Mucosa of descending colon (tissue), 3 donors: Measurements from ENCODE around the gene PLCD1. TPM values are rescaled to one million over a fixed set of nuclear protein-coding genes. Genes with fewer than 3 reads are reported as not detected.

Experiments
- ATAC-seq: fragments of 200-7000 bp; cut with Tn5 transposase; one replicate; pipeline ENCODE4 v1.9.1; 2020; ENCODE audit warnings: mild to moderate bottlenecking, moderate library complexity
- DNase-seq, 3 donors: peaks; one replicate each; pipeline ENCODE4 v3.0.0-alpha.2; 2020
- H3K36me3 ChIP-seq: fragments of 200-600 bp; one replicate; pipeline ENCODE4 v1.8.0; 2021; ENCODE audit warnings: low read depth, mild to moderate bottlenecking
- H3K4me1 ChIP-seq: fragments of 200-600 bp; one replicate; pipeline ENCODE4 v1.8.0; 2021; ENCODE audit warnings: low read depth, mild to moderate bottlenecking
- H3K4me3 ChIP-seq: fragments of 200-600 bp; one replicate; pipeline ENCODE4 v1.8.0; 2021; ENCODE audit warnings: mild to moderate bottlenecking
- H3K9me3 ChIP-seq: fragments of 200-600 bp; one replicate; pipeline ENCODE4 v1.8.0; 2021; ENCODE audit warnings: mild to moderate bottlenecking
- CTCF ChIP-seq: fragments of 200-600 bp; IDR thresholded peaks from one replicate; pipeline ENCODE4 v1.8.0; 2022; ENCODE audit warnings: antibody characterized with exemption, mild to moderate bottlenecking
- intact Hi-C, 2 donors: fragments of 100-400 bp; cut with DNase I in 1 of 2; cut with micrococcal nuclease in 1 of 2; formaldehyde crosslinking; loops; one replicate each; pipeline versions ENCODE4 v1.11.0 to v1.11.1; 2022; cut with DNase I, micrococcal nuclease
- total RNA-seq, 3 donors: library from RNA; stranded (reverse); fragmentation: NEBNext Ultra II Directional in 2 of 3; extraction: Animal tissue kit (Norgen Biotek cat#: 25700) in 2 of 3; gene quantifications; one replicate each; pipeline versions ENCODE4 v1.2.1 to v1.2.4, GENCODE V29; 2021 to 2023
- donor health status: DM: no; HTN: no; CAD: no; lungs with moderate emphysema.
- donor health status: DM: no; HTN: no; CAD: no.
- donor health status: DM: no; HTN: yes; CAD: no.

PLCD1 gene
- total RNA-seq, 3 donors from 2014 or later, result 38.2 to 113 (median 66.5) TPM

- H3K9me3 ChIP-seq, result no peaks in the 10 kb centered on the region
- H3K4me3 ChIP-seq, result no peak overlapping the region
- peak; percentile 76 for ATAC-seq
- no peak for TF ChIP-seq CTCF
- no peaks in the 10 kb centered on the region for H3K36me3 ChIP-seq
- H3K4me1 ChIP-seq, result peaks cover 22% of the 10 kb centered on the region
- DNase-seq, result peak in 1 of 3 donors; percentile 69
- intact Hi-C loops, result loop anchor here in 1 of 2 donors (10.0 kb wide), 1 partner anchor 94 kb away; the partner anchor contains the start of genes ACAA1 and MYD88
Observed at GRCh38 chr3:38040401-38040800, 11.0 kb upstream of the PLCD1 start.

GRCh38 chr3:38039899-38040261, 10.4 kb upstream of the PLCD1 start:
- peaks cover 22% of the 10 kb centered on the region for H3K4me1 ChIP-seq
- ATAC-seq, result peak; percentile 83
- DNase-seq, result peak; percentile 77 to 80 (median 78)
- intact Hi-C loops, result loop anchor here in 1 of 2 donors (10.0 kb wide), 1 partner anchor 95 kb away; the partner anchor contains the start of genes ACAA1 and MYD88
- H3K4me3 ChIP-seq, result no peak overlapping the region
- no peaks in the 10 kb centered on the region for H3K36me3 ChIP-seq
- H3K9me3 ChIP-seq, result no peaks in the 10 kb centered on the region
- no peak for TF ChIP-seq CTCF

GRCh38 chr3:38039101-38039898, 9.9 kb upstream of the PLCD1 start, which contains the start of gene DLEC1:
Gene DLEC1 (plus strand): TSS chr3:38039208. CDS start chr3:38039226, 18 bp downstream.
- ATAC-seq, result peak; percentile 78
- no peak for TF ChIP-seq CTCF
- DNase-seq, result peak; percentile 85 to 92 (median 87)
- H3K4me3 ChIP-seq, result peak within 1 kb of the TSS; percentile 14
- intact Hi-C loops, result no loop called here
- H3K4me1 ChIP-seq, result peaks cover 22% of the 10 kb centered on the region
- no peaks in the 10 kb centered on the region for H3K9me3 ChIP-seq
- no peaks in the 10 kb centered on the region for H3K36me3 ChIP-seq

- no peak overlapping the region for H3K4me3 ChIP-seq
- DNase-seq (no peak), ATAC-seq (no peak)
- H3K9me3 ChIP-seq, result no peaks in the 10 kb centered on the region
- H3K4me1 ChIP-seq, result peaks cover 22% of the 10 kb centered on the region
- H3K36me3 ChIP-seq, result no peaks in the 10 kb centered on the region
- intact Hi-C loops, result no loop called here
- no peak for TF ChIP-seq CTCF
Observed at GRCh38 chr3:38038447-38038911, 9.0 kb upstream of the PLCD1 start.

- Histone ChIP-seq H3K4me1 (peaks cover 18% of the 10 kb centered on the region), H3K9me3 (no peaks in the 10 kb centered on the region), H3K4me3 (no peak overlapping the region), H3K36me3 (no peaks in the 10 kb centered on the region)
- TF ChIP-seq CTCF, result no peak
- intact Hi-C loops, result no loop called here
- DNase-seq (no peak), ATAC-seq (no peak)
Observed at GRCh38 chr3:38036906-38037305, 7.5 kb upstream of the PLCD1 start.
